A673 (cell line): ENCODE results near the gene RBM42.

Source experiments
- EZH2 ChIP-seq: fragments of 200-600 bp; sonication (generic); IDR thresholded peaks from 2 replicates; pipeline ENCODE4 v1.6.1; 2017; ENCODE audit warnings: borderline replicate concordance, low read depth, mild to moderate bottlenecking, mixed read lengths, antibody characterized with exemption, low read length; ENCODE audit not compliant: poor library complexity, severe bottlenecking
- TF ChIP-seq, protein P1 (sequence below): fragments of 300-800, 200-600 bp; sonication (generic); conservative IDR thresholded peaks from 2 replicates; pipeline ENCODE4 v1.5.1; 2017; ENCODE audit warnings: low read depth, mild to moderate bottlenecking, antibody characterized with exemption, low read length, moderate library complexity, mixed read lengths

DNA sequence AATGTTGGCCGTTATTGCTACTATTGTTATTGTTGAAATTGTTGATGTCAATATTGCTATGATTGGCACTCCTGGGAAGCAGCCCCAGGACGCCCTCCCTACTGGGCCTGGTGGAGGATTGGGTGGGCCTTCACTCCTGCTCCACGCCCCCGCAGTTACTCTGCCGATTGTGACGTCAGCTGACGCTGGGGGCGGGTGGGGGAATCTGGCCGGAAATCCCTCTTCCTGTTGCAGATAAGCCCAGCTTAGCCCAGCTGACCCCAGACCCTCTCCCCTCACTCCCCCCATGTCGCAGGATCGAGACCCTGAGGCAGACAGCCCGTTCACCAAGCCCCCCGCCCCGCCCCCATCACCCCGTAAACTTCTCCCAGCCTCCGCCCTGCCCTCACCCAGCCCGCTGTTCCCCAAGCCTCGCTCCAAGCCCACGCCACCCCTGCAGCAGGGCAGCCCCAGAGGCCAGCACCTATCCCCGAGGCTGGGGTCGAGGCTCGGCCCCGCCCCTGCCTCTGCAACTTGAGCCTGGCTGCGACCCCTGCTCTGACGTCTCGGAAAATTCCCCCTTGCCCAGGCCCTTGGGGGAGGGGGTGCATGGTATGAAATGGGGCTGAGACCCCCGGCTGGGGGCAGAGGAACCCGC is 12.8 kb downstream of the RBM42 start, which contains the start of gene ETV2:
- TF ChIP-seq, protein P1, sequence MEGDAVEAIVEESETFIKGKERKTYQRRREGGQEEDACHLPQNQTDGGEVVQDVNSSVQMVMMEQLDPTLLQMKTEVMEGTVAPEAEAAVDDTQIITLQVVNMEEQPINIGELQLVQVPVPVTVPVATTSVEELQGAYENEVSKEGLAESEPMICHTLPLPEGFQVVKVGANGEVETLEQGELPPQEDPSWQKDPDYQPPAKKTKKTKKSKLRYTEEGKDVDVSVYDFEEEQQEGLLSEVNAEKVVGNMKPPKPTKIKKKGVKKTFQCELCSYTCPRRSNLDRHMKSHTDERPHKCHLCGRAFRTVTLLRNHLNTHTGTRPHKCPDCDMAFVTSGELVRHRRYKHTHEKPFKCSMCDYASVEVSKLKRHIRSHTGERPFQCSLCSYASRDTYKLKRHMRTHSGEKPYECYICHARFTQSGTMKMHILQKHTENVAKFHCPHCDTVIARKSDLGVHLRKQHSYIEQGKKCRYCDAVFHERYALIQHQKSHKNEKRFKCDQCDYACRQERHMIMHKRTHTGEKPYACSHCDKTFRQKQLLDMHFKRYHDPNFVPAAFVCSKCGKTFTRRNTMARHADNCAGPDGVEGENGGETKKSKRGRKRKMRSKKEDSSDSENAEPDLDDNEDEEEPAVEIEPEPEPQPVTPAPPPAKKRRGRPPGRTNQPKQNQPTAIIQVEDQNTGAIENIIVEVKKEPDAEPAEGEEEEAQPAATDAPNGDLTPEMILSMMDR: no peak
- TF ChIP-seq EZH2: no peak
